Cerebellar nuclear complex (tissue), 1 donor: ENCODE results near the gene KCNQ1.

ENCODE experiments used
- DNase-seq, 2 experiments: peaks; one replicate each; lab custom pipeline; 2025; lab: John Stamatoyannopoulos, UW

KCNQ1 gene

DNA sequence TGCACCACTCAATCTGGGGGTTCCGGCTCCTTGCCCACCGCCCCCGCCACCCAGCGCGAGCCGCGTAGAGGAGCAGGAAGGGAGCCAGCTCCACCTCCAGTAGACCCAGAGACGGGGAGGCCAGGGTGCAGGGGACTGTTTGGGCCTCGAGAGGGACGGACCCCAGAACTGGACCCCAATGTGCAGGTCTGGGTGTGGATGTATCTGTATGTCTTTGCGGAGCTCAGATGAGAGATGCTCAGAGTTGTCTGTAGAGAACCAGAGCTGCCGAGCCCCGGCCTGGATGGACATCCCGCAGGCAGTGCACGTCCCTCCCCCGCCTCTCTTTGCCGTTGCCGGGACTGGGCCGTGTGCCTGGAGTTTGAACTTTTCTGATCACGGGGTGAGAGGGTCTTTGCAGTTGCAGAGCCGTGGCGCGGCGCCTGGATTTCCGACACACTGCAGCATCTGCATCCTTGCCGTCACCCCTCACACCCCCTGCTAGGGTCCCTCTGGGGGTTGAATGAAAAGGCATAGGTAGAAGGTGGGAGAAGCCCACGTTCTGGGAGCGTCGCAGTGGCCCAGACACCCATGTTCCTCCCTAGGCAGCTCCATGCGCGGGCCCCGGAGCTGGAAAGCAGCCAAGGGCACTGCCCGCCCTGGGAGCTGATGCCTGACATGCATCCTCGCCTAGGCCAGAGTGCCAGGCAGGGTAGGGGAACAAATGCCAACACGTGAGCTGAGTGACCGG lies 105.2 kb downstream of the KCNQ1 start:
- no peak for DNase-seq

DNA sequence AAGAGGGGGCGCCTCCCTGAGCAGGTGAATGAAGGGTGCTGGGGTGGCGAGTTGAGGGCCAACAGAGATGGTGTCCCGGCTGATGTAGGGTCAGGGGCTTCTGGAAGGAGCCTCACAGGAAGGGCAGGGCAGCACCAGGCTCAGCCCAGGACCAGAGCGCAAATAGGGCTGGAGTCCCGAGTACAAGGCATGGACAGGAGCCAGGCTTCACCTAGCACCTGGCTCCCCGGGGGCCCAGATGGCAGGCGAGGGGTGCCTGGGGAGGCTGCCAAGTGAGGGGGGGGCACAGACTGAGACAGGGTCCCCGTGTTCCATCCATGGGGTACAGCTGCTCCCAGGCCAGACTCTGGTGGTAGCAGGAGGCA lies 105.8 kb downstream of the KCNQ1 start:
- no peak for DNase-seq

DNA sequence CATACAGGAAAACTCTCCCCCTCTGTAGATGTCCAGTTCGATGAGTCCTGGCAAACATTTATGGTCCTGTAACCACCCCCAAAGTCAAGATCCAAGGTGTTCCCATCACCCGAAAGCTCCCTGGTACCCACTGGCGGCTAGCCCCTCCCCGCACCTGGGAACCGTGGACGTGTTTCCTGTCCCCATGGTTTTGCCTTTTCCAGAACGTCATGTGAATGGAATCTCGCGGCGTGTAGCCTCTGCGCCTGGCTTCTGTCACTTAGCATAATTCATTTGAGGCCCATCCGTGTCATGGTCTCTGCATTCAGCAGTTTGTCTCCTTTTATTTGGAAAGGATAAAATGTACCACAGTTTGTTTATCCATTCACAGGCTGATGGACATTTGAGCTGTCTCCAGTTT lies 106.3 kb downstream of the KCNQ1 start:
- no peak for DNase-seq

DNA sequence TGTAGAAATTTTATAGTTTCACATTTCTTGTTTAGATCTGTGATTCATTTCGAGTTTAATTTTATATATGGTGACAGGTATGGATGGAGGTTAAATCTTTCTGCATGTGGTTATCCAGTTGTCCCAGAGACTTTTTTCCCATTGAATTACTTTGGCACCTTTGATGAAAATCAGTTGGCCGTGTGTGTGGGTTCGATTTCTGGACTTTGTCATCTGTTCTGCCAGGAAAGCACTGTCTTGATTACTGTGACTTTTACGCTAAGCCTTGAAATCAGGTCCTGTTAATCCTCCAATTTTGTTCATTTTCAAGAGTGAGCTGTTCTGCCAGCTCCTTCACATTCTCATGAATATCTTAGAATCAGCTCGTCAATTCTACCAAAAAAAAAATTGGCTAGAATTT lies 107.4 kb downstream of the KCNQ1 start:
- no peak for DNase-seq

DNA sequence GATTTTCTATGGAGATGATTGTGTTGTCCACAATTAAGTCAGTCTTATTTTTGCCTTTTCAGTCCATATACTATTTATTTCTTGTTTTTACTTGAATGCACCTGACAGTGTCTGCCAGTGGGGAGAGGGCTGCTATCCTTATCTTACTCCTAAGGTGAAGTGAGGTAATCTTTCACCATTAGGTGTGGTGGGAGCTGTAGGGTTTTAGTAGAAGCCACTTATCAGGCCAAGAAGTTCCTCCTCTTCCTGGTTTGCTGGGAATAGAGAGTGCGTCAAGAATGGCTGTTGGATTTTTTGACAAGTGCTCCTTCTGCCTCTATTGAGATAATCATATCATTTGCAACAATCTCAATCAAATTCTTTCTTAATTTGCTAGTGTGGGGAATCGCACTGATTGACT lies 108.4 kb downstream of the KCNQ1 start:
- no peak for DNase-seq

DNA sequence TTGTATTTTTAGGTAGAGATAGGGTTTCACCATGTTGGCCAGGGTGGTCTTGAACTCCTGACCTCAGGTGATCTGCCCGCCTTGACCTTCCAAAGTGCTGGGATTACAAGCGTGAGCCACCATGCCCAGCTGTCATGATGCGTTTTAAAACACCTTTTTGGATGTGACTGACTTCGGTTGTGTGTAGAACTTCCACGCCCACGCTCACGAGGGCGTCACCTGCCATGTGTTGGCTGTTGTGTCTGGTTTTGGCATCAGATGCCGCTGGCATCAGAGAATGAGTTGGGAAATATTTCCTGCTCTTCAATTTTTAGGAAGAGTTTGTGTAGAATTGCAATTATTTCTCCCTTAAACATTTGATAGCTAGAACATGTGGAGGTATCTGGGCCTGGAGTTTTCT lies 109.1 kb downstream of the KCNQ1 start:
- no peak for DNase-seq

DNA sequence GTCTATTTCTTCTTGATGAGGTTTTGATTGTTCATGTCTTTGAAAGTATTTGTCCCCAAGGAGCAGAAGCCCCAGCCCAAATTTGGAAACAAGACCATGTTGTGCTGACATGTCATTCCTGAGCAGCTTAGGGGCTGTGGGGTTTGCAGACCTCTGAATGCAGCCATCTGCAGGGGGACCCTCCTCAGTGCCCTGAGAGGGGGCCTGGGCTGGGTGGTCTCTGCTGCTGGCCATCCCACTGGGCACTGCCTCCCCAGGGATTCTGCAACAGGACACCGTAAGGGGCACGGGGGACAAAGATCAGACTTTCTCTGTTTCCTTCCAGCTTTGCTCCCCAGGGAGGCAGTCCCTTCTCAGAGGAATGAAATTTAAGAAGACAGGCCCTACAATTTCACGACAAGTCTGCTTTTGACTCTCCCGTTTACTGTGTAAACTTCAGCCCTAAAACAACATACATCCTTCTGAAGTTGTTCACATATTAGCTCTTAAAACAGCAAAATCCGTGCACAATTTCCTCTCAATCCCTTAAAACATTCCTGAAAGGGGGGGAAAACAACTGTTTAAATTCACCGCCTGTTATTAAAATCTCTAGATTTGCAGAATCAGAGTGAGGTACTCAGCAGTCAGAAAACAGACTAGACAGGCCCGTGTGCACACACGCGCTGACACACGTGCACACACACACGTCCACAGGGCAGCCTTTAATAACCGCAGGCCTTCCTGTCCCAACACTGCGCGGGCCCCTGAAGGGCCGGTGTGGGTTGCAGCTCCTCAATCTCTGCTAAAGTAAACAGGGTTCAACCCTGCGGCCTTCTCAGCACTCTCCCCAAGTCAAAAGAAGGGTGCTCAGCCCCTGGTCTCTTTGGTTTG lies 109.8 kb downstream of the KCNQ1 start:
- DNase-seq: no peak

DNA sequence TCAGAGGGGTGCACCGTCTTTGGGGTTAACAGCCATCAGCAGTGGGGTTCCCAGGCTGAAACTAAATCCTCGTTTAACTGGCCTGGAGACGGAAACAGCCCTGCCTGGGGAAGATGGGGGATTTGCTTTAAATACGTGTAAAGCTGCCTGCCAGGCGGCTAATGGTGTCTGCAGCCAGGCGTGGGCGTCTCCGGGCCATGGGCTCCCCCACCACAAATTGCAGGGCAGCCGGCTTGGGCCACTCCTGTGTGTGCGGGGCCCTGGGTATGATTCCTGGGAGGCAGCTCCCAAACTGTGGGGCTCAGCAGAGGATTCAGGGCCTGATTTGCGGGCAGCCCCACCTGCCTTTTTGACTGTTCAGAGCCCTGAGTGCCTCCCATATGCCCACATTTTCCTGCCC lies 110.5 kb downstream of the KCNQ1 start:
- no peak for DNase-seq

DNA sequence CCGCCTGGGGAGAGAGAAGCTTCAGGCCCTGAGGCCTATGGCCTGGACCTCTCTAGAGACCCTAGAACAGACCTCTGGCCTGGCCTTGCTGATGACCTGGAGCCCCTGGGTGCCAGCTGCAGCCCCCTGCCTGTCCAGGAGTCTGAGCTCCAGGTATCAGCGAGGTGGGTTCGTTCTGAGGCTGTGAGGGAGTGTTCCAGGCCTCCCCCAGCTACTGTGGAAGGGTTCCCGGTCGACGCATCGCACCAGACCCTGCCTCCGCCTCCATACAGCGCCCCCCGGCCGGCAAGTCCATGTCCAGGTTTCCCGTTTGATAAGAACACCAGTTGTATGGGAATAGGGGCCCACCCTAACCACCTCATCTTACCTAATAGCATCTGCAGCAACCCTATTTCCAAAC lies 111.1 kb downstream of the KCNQ1 start:
- DNase-seq: no peak

DNA sequence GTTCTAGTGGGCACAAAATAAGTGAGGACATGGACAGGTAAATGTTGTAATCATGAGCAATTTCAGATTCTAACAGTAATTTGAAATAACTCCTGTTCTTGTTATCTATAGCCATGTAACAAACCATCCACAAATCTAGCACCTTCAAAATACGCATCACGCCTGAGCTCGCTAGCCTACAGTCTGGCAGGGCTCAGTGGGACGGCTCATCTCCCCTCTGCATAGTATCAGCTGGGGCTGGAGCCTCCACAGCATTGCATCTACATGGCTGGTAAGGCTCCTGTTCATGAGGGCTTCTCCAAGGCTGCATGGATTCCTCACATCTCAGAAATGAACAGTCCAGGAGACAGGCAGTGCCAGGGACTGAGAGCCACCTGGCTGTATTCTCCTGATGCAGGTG lies 112.6 kb downstream of the KCNQ1 start:
- no peak for DNase-seq

DNA sequence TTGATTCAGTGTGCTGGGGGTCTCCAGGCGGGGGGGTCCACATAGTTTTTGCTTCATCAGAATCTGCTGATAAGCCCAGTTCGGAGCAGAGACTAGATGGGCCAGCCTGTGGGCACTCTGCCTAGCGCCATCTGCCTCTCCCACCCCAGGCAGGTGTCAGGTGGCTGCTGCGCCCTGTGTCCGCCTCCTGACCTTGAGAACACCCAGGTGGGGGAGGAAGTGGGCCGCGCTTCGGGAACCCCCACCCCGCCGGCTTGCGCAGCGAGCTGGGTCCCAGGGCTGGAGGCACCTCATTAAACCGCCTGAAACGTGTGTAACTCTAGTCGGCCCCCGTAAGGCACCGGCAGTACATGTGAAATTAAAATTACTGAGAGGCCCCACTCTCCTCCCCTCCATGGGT lies 113.6 kb downstream of the KCNQ1 start:
- no peak for DNase-seq

DNA sequence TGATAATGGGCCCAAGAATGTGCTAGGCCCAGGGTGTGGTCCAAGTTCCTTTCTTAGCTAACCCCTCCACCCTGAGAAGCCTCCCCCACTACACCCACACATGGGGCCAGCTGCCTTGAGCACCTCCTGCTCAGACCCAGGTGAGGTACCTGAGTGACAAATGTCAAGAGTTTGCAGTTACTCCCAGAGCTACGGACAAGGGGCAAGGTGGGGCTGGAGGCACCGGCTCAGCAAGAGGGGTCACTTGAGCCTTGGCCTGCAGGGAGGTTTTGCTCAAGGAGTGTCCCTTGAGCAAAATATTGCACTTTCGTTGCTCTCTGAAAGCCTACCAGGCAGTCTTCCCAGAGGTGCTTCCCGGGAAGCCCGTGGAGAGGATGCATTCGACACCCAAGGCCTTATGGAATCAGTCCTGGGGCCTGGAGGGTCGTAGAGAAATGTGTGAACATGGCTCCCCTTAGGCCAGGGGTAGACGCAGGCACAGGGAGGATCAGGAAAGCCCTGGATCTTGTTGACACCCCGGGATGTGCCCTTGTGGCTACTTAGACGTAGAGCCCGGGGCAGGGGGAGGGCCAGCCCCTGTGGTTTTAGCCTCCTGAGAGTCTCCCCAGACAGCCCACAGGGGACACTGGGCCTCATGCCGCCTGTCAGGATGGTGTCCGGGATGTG lies 114.2 kb downstream of the KCNQ1 start:
- DNase-seq: no peak

DNA sequence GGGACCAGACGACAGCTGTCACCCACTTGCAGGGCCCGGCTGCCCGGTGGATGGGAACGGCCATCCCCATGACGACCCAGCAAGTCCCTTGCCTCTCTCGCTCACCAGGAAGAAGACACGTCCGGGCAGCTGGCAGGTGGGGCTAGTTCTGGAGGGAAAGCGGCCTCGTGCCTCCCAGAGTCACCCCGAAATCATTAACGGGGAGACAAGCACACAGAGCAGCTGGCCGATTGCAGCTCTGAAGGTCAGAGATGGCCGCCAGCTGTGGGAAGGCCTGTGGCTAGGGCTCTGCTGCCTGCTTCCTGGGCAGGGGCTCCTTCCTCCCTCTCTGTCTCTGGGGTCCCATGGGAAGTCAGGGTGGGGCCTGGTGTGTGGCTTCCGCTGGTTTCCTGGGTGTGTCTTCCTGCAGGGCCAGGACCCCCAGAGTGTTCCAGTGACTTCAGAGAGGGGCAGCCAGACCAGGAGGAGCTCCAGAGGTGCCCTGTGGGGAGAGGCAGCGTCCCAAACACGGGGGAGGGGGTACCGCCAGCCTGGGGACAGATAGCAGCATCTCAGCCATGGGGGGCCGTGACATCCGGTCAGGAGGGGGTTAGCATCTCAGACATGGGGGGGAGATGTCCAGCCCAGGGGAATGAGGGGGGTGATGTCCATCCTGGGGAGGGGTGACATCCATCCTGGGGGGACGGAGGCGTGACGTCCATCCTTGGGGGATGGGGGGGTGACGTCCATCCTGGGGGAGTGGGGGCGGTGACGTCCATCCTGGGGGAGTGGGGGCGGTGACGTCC lies 114.9 kb downstream of the KCNQ1 start:
- DNase-seq: no peak

DNA sequence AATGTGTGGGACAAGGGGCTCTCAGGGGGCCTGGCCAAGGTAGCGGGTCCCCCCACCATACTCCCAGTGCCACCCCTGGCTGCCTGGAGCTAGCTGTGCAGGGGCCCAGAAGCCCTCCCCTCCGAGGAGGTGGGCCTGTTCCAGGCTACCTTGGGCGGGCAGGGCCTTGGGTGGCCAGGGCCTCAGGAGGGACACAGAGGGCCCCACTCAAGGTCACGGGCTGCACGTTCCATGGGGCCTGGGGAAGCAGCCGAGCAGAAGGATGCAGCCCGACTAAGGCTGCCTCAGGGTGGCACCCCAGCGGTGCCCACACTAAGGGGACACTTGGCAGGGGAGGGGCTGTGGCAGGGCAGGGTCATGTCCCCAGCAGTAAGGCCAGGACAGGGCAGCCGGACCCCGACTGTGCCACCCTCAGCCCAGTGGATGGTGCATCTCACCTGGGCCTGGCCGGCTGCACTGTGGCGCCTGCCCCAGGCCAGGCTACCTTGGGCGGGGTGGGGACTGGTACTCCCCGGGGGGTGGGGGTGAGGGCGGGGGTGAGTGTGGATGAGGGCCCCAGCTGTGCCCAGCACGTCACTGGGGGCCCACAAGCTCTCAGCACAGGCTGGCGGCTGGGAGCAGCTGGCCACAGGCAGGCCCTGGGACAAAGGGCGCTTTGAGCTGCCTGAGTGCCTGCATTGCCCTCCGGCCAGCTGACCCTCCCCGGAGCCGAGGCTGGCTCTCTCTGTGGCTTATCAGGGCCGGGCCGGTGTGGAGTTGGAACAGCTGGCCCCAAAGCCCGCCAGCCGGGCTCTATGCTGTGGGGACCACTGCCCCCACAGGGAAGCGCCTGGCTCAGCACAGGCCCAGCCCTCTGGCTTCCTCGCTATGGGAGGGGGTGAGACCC lies 117.1 kb downstream of the KCNQ1 start:
- no peak for DNase-seq

DNA sequence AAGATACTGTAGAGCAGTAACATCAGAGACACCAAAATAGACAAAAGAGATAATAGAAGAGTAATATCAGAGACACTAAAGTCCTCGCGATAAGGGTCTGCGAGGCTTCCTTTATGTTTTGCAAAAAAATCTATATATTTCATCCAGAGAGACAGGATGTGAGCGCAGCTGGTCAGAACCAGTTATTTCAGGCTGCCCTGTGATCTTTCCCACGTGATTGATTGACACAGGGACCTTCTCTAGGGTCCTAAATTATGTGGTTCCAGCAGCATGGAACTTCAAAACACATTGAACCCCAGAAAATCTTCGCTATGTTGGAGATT lies 118.0 kb downstream of the KCNQ1 start:
- no peak for DNase-seq

DNA sequence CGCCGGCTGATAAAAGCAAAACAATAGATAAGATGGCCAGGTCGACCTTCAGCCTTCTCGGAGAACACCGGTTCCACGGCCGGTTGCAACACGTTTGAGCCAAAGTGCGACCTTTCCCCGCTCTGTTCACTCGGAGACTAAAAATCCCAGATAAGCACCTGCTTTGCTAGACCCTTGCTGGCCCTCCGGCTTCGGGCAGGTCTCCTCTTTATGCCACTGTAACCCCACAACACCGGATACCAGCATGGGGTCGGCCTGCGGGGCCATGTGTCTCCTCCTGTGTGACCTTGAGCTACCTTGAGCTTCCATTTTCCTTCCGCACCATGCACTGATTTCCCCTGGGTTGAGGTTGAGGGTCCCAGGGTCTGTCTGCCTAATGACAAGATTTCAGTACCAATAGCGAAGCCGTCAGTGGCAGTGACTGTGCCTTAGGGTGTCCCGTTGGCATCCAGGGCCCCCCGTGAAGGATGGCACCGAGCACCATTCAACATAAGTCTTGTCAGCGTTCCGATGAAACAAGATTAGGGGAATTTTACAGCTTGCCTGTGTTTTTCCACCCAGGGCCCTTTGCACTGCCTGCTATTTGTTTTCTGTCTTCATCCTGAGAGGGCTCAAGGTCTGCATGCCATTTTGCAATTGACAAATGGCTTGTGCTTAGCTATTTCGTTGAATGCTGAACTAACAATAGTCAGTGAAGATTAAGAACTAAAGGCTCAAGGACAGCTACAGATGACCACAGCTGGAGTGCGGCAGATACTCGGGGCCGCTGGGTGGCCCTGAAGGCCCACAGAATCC lies 118.6 kb downstream of the KCNQ1 start:
- DNase-seq: no peak

DNA sequence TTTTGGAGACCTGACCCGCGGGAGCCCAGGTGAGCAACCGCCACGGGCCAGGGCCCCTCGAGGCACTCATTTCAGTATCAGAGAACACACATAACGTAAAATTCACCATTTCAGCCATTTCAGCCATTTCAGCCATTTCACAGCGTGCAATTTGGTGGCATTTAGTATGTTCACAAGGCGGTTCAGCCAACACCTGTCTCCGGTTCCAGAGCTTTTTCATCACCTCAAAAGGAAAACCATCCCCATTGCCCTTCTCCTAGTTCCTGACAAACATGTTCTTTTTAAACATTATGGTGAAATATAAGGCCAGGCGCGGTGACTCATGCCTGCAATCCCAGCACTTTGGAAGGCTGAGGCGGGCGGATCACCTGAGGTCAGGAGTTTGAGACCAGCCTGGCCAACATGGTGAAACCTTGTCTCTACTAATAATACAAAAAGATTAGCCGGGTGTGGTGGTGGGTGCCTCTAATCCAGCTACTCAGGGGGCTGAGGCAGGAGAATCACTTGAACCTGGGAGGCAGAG lies 119.3 kb downstream of the KCNQ1 start:
- no peak for DNase-seq

DNA sequence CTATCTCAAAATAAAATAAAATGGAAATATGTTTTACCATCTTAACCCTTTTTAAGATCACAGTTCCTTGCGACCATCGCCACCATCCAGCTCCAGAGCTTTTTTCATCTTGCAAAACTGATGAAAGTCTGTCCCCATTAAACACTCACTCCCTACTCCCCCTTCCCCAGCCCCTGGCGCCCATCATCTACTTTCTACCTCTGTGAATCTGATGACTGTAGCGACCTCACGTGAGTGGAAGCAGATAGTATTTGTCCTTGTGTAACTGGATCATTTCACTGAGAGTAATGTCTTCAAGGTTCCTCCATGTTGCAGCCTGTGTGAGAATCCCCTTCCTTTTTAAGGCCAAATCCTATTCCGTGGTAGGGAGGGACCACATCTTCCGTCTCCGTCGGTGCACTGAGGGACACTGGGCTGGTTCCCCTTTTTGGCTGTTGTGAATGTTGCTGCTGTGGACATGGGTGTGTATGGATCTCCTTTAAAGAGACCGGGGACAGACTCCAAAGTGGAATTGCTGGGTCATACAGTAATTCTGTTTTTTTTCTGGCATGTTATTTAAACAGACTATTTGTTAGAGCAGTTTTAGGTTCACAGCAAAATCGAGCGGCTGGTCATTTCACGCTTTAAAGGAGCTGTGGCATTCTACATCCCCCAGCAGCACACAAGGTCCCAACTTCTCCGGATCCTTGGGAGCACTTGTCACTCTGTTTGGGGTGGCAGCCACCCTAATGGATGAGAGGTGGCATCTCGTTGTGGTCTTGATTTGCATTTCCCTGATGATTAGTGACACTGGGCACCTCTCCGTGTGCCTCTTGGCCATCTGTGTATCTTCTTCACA lies 120.0 kb downstream of the KCNQ1 start:
- DNase-seq: no peak

DNA sequence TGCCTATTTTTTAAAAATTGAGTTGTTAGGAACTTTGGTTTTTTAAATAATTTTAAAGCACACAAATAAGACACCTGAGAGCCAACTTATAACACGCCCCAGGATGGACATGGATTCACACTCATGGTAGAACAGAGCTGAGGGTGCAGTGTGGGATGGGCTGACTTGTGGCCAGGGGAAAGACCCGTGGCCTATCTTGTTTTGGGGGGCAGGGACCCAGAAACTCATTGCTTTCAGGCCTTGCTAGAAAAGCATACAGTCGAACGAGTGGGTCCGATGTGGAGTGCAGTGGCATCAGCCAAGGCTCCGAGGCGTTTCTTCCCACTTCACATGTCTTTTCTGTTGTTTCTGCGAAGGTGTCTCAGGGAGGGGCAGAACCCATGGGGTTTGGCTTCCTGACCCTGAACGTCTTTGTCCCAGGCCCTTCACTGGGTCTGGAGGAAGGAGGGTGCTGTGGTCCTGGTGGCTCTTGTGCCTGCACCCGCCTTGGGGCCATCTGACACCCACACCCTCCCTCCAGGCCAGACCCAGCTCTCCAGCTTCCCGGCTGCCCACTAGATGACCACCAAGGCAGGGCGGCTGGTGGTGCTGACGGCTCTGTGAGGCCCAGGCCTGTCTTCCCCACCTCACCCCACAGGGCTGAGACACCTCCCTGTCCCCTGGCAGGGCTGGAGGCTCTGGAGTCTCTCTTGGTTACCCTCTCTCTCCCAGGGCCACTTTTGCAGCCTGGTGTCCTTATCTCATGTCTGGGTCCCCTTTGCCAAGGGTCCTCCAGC lies 120.8 kb downstream of the KCNQ1 start:
- no peak for DNase-seq
